BLaER1 (cell line): ENCODE data around the gene MACROH2A1.

Experiments
- H3K27ac ChIP-seq: shearing (Covaris generic); formaldehyde crosslinking; 2 replicates; pipeline ENCODE4 v1.8.1; 2022
- H3K27me3 ChIP-seq: shearing (Covaris generic); formaldehyde crosslinking; 2 replicates; pipeline ENCODE4 v1.8.1; 2022
- H3K36me3 ChIP-seq: shearing (Covaris generic); formaldehyde crosslinking; 2 replicates; pipeline ENCODE4 v1.8.1; 2022
- H3K4me1 ChIP-seq: shearing (Covaris generic); formaldehyde crosslinking; 2 replicates; pipeline ENCODE4 v1.8.1; 2022
- H3K4me2 ChIP-seq: shearing (Covaris generic); formaldehyde crosslinking; 2 replicates; pipeline ENCODE4 v1.8.1; 2022
- H3K4me3 ChIP-seq: shearing (Covaris generic); formaldehyde crosslinking; 2 replicates; pipeline ENCODE4 v1.8.1; 2022
- H3K9ac ChIP-seq: shearing (Covaris generic); formaldehyde crosslinking; 2 replicates; pipeline ENCODE4 v1.8.1; 2022
- H3K9me3 ChIP-seq: shearing (Covaris generic); formaldehyde crosslinking; 2 replicates; pipeline ENCODE4 v1.8.1; 2022
- H4K20me1 ChIP-seq: shearing (Covaris generic); formaldehyde crosslinking; 2 replicates; pipeline ENCODE4 v1.8.1; 2022
- Cebpa-rat ChIP-seq: shearing (Covaris generic); IDR thresholded peaks from 2 replicates; pipeline ENCODE4 v1.8.1; 2022

Gene MACROH2A1

DNA sequence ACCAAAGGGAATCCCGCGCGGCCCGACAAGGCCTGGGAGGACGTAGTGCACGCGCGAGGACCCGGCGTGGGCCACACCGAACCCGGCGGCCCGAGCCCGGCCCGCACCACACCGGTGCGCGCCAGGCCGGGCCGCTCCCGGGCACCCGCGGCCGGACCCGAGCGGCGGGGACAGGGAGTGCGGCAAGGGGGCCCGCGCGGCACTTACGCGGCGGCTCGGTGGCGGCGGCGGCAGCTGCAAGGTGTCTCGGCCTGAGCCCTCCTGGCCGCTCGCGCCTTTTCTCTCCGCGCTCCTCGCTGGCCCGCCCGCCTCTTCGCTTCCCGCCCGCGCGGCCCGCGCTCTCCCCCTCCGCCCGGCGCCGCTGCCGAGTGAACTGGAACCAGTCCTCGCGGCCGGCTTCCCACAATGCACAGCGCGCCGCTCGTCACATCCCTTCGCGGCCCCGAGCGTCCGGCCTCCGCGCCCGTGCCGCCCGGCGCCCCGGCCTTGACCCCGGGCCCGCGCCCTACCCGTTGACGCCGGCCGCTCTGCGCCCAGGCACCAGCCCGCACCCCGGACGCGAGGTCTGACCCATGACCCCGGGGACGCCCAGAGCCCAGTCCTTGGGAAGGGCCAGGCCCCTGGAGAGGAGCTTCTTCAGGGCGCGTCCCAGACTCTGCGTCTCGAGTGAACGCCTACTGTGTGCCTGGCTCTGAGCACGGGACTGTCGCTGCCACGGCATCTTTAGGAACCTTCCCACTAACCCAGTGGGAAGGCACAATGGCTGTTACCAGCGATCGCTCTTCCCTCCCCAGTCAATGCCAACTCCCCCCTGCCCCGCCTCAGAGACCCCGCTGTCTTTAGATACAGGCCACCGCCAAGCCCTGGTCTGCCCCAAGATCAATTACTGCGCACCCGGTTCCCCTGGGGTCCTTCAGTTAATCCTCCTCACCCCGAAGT lies at the start of gene MACROH2A1:
Gene MACROH2A1, minus strand, starts transcription at position 377 of the 939 bp plus-strand sequence. CDS start 10,138 bp downstream, outside the sequence.
- Histone ChIP-seq H3K9me3 (no peaks in the 10 kb centered on the region), H3K4me2 (peak within 1 kb of the TSS; percentile 98), H3K9ac (peak within 1 kb of the TSS; percentile 100), H3K36me3 (peaks cover 10% of the 10 kb centered on the region), H3K27ac (peak within 1 kb of the TSS; percentile 99), H3K4me3 (peak within 1 kb of the TSS; percentile 99), H4K20me1 (peaks cover 46% of the 10 kb centered on the region), H3K4me1 (peaks cover 54% of the 10 kb centered on the region), H3K27me3 (no peaks in the 10 kb centered on the region)
- no peak for TF ChIP-seq Cebpa-rat

DNA sequence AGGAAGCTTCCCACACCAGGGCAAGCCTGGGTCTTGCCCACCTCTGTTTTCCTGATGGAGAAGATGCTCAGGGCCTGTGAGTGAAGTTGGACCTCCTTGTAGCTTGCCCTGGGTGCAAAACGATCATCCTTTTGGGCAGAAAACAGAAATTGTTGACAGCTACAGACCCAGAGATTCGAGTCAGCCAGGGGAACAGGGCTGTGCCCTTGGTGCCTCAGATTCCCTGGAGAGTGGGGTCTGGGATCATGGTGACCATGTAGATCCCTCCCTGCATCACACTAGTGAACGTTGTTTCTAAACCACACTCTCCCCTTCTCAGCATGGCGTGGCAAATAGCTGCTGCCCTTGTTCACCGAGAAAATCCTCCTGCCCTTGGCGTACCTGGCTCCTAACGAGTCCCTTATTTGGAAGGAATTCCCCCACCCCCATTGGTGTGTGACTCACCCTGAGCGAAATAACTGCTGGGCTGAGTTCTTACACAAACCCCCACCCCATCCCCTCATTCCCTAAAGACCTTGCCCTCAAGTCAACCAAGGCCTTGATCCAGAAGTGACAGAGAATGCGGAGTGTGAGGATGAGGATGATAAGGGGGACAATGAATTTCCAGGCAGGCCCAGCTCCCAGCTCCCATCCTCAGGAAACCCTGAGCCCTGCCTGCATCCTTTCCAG lies 49.2 kb upstream of the MACROH2A1 start:
- Histone ChIP-seq H3K4me2 (peak overlapping the region; percentile 95), H3K36me3 (no peaks in the 10 kb centered on the region), H4K20me1 (no peaks in the 10 kb centered on the region), H3K4me3 (no peak overlapping the region), H3K4me1 (peaks cover 97% of the 10 kb centered on the region), H3K9me3 (no peaks in the 10 kb centered on the region), H3K27me3 (no peaks in the 10 kb centered on the region), H3K27ac (peak overlapping the region; percentile 93), H3K9ac (no peak overlapping the region; the same call in 1 of the 2 replicates)
- TF ChIP-seq Cebpa-rat: no peak

DNA sequence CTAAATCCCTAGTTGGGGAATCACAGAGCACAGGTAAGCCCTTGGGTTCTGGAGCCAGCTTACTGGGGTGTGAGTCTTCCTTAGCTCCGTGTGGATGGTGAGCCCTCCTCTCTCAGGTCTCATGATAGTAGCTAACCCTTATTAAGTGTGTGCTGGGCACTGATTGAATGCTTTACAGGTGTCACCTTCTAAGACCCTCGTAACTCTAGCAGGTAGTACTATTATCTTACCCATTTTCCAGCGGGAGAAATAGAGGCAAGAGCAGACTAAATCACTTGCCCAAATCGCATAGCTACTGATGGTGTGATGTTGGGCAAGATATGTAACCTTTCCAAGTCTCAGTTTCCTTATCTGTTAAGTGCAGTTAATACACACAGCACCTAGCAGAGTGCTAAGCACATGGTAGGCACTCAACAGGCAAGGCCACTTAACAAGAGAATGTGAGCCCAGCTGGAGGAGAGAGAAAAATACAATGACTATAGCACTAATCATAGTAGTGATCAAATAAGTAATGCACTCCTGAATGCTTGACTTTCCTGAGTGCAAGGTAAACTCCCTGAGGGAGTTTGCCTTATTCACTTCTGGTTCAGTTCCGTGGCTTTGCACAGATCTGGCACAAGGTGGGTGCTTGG lies 48.4 kb upstream of the MACROH2A1 start, which contains the start of gene DCANP1:
Gene DCANP1, minus strand, starts transcription at position 51 of the 632 bp plus-strand sequence. CDS start 240 bp downstream, outside the sequence.
- Histone ChIP-seq H3K27me3 (no peaks in the 10 kb centered on the region), H3K4me1 (peaks cover 100% of the 10 kb centered on the region), H3K9me3 (no peaks in the 10 kb centered on the region), H3K27ac (peak within 1 kb of the TSS; percentile 93), H4K20me1 (no peaks in the 10 kb centered on the region), H3K4me3 (peak within 1 kb of the TSS; percentile 34; the same call in 1 of the 2 replicates), H3K9ac (peak within 1 kb of the TSS; percentile 75), H3K4me2 (peak within 1 kb of the TSS; percentile 95), H3K36me3 (no peaks in the 10 kb centered on the region)
- TF ChIP-seq Cebpa-rat: no peak

DNA sequence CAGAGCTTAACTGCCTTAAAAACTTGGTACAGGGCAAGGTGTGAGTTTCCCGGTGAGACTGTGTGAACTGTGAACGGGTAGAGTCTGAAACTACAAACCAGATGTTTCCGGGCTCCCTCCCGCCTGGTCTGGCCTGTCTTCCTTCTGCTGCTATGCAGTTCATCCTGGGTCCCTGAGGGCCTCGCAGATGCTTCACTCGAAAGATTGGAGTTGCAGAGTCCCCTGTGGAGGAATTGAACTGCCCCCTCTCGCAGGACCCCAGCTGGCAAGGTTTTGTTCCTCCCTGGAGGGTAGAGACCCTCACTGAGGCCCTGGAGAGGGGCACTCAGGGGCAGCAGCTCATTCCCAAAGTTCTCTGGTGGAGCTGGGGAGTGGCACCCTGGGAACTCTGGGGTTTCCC lies 47.6 kb upstream of the MACROH2A1 start:
- TF ChIP-seq Cebpa-rat: no peak
- no peaks in the 10 kb centered on the region for H3K9me3 ChIP-seq
- H3K4me2 ChIP-seq: peak overlapping the region; percentile 95

DNA sequence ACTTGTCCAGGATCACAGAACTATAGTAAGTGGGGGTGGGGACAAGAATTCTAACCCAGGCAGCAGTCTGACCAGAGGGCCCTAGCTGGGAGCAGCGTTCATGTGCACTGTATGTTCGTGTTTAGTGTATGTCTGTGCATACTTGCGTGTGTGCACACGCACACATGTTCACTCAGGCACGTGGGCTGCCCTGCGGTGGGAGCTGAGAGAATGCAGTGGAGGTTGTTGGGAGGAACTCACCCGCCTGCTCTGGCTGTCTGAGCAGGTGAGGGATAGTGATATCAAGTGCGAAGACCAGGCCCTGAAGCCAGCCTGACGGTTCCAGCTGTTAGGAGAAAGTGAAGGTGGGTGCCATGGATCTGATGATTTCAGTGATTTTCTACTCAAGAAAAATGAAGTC lies 47.2 kb upstream of the MACROH2A1 start:
- Histone ChIP-seq H3K9me3 (no peaks in the 10 kb centered on the region), H3K27ac (peak overlapping the region; percentile 93), H3K9ac (peak overlapping the region; percentile 75), H3K4me2 (peak overlapping the region; percentile 95), H3K27me3 (no peaks in the 10 kb centered on the region), H4K20me1 (no peaks in the 10 kb centered on the region), H3K4me1 (peaks cover 100% of the 10 kb centered on the region), H3K4me3 (no peak overlapping the region), H3K36me3 (no peaks in the 10 kb centered on the region)
- no peak for TF ChIP-seq Cebpa-rat

More for the DNA sequence above, 47.6 kb upstream of the MACROH2A1 start:
- H3K4me1 ChIP-seq: peaks cover 100% of the 10 kb centered on the region
- H3K9ac ChIP-seq: peak overlapping the region; percentile 75; the same call in 1 of the 2 replicates
- peak overlapping the region; percentile 34; the same call in 1 of the 2 replicates for H3K4me3 ChIP-seq
- H3K27ac ChIP-seq: peak overlapping the region; percentile 93
- H3K27me3 ChIP-seq: no peaks in the 10 kb centered on the region
- H4K20me1 ChIP-seq: no peaks in the 10 kb centered on the region
- no peaks in the 10 kb centered on the region for H3K36me3 ChIP-seq

DNA sequence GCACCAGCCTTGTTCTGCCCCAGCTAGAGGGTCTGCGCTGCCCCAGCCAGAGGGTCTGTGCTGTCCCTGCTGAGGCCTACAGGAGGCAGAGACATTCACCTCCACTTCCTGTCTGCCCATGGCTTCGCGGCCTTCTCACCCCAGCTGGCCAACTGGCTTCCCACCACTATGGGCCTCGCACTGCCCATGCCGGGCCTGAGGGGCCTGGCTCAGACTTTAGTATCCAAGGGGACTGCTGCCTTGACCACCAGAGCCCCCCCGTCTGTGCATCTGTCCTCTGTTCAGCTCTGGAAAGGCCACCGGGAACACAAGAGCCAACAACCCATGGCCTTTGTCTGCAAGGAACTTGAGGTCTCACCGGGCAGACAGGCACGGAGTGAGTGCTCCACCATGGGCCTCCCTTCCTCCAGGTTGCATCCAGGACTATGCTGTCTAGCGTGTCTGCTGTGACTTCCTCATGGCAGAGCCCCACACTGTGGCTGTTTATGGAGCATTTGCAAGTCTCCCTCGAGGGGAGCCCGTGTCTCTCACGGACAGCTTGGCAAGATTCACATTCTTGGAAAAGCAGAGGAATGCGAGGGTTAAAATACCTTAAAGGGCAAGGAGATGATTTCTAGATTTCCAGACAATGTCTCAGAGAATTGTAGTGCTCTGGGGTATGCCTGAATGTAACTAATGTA lies 46.4 kb upstream of the MACROH2A1 start:
- H3K4me2 ChIP-seq: peak overlapping the region; percentile 95
- no peak for TF ChIP-seq Cebpa-rat
- peak overlapping the region; percentile 75 for H3K9ac ChIP-seq
- H3K27me3 ChIP-seq: no peaks in the 10 kb centered on the region
- no peaks in the 10 kb centered on the region for H3K36me3 ChIP-seq
- peak overlapping the region; percentile 93 for H3K27ac ChIP-seq
- peaks cover 100% of the 10 kb centered on the region for H3K4me1 ChIP-seq
- H4K20me1 ChIP-seq: no peaks in the 10 kb centered on the region
- H3K4me3 ChIP-seq: no peak overlapping the region
- H3K9me3 ChIP-seq: no peaks in the 10 kb centered on the region

DNA sequence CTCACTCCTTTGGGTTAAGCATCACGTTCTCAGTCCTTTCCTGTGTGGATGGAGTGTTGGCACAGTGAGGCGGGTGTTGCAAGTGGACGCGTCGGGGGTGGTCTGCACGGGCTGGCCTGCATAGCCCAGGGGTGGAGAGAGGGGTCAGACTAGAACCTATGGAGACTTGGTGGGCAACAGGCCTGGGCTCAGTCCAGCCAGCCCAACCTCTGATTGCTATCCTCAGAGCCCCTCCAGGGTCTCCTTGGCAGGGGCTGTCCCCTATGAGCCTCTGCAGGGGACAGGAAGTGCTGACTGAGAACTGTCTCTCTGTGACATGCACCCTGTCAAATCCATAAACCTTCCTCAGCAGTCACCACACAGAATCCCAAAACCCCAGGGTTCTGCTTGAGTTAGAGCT lies 45.9 kb upstream of the MACROH2A1 start:
- no peaks in the 10 kb centered on the region for H4K20me1 ChIP-seq
- H3K4me3 ChIP-seq: no peak overlapping the region
- peak overlapping the region; percentile 95 for H3K4me2 ChIP-seq
- H3K27ac ChIP-seq: peak overlapping the region; percentile 93
- H3K27me3 ChIP-seq: no peaks in the 10 kb centered on the region
- TF ChIP-seq Cebpa-rat: no peak
- H3K9ac ChIP-seq: peak overlapping the region; percentile 75
- H3K4me1 ChIP-seq: peaks cover 100% of the 10 kb centered on the region
- no peaks in the 10 kb centered on the region for H3K36me3 ChIP-seq
- H3K9me3 ChIP-seq: no peaks in the 10 kb centered on the region

DNA sequence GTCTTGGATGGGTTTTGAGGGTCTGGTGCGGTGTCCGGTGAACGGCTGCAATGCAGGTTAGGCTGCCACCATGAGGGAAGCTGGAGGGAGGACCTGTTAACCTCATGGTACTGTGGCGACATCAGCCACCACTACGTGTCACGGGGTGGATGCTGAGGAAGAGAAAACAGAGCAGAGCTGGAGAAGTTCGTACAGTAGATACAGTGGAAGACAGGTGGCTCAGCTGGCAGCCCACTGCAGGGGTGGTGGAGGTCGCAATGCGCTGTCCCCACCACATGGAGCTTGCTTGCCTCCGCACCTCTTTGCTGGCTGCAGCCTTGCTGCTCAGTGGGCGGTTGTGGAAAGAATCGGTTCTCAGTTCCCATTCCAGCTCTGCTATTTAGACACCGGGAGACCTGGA lies 45.3 kb upstream of the MACROH2A1 start:
- Histone ChIP-seq H3K9me3 (no peaks in the 10 kb centered on the region), H3K4me2 (peak overlapping the region; percentile 95), H3K4me1 (peaks cover 100% of the 10 kb centered on the region), H3K9ac (peak overlapping the region; percentile 75; the same call in 1 of the 2 replicates), H3K36me3 (no peaks in the 10 kb centered on the region), H3K27me3 (no peaks in the 10 kb centered on the region), H4K20me1 (no peaks in the 10 kb centered on the region), H3K4me3 (no peak overlapping the region), H3K27ac (peak overlapping the region; percentile 93)
- no peak for TF ChIP-seq Cebpa-rat
